HepG2 (cell line): Measurements from ENCODE around the gene FOXI2. TPM values are rescaled to one million over a fixed set of nuclear protein-coding genes. Genes with fewer than 3 reads are reported as not detected.

Source experiments
- ATAC-seq: fragments of 200-7000 bp; cut with Tn5 transposase; 3 replicates; pipeline ENCODE4 v1.9.1; 2020; ENCODE audit warnings: mild to moderate bottlenecking, moderate library complexity
- BruUV-seq: library from RNA; stranded (reverse); fragments of 400-500 nt; replicated peaks from 2 replicates; lab custom pipeline; 2021; lab: Mats Ljungman, UMichigan
- CTCF ChIA-PET: fragments of 300-600 bp; formaldehyde crosslinking; extraction: SDS; loops from one replicate; lab custom pipeline; 2021; ENCODE audit warnings: low total read pairs, inconsistent platforms, low intra/inter-chr PET ratio; lab: Yijun Ruan, JAX
- POLR2A ChIA-PET: fragments of 350-600 bp; sonication (Branson Sonifier 250); formaldehyde crosslinking; loops from one replicate; lab custom pipeline; 2020; ENCODE audit warnings: antibody characterized with exemption, inconsistent platforms; lab: Yijun Ruan, JAX
- DNase-seq: peaks from one replicate; pipeline ENCODE4 v3.0.0-alpha.2; 2015; ENCODE audit warnings: low spot score
- FAIRE-seq: peaks from 3 replicates; lab custom pipeline; 2011; peaks lifted over from hg19 to GRCh38; lab: Jason Lieb, UNC
- H2AFZ ChIP-seq: one replicate; pipeline ENCODE4 v1.6.1; 2011; ENCODE audit warnings: low read length, inconsistent platforms
- H3K27ac ChIP-seq: fragments of 300-600 bp; 3 replicates; pipeline ENCODE4 v1.8.0; 2011; ENCODE audit warnings: mixed run types, mild to moderate bottlenecking, mixed read lengths, low read length, inconsistent platforms; ENCODE audit not compliant: insufficient read depth; ENCODE audit errors: extremely low read length
- H3K27me3 ChIP-seq, 2 experiments: fragments of 200-600 bp in 1 of 2; 2 replicates in 1 of 2; 3 replicates in 1 of 2; pipeline versions ENCODE4 v1.6.0 to v1.8.0; 2011; ENCODE audit warnings: low read length in 2 of 2, mild to moderate bottlenecking in 2 of 2, moderate library complexity in 2 of 2, inconsistent platforms in 1 of 2; ENCODE audit not compliant: insufficient read depth in 2 of 2, control insufficient read depth in 1 of 2
- H3K36me3 ChIP-seq, 2 experiments: fragments of 200-600 bp in 1 of 2; replicated peaks in 1 of 2; 2 replicates in 1 of 2; 3 replicates in 1 of 2; pipeline versions ENCODE4 v1.5.1 to v1.8.0; 2011; ENCODE audit warnings: low read length in 2 of 2, inconsistent platforms in 1 of 2; ENCODE audit not compliant: insufficient read depth in 2 of 2, control insufficient read depth in 1 of 2
- H3K4me1 ChIP-seq: 2 replicates; pipeline ENCODE4 v1.5.1; 2012; ENCODE audit warnings: low read length, inconsistent platforms; ENCODE audit not compliant: insufficient read depth
- H3K4me2 ChIP-seq: 2 replicates; pipeline ENCODE4 v1.6.0; 2011; ENCODE audit warnings: low read depth, low read length, inconsistent platforms
- H3K4me3 ChIP-seq, 3 experiments: fragments of 200-600 bp in 1 of 3; sonication (generic), shearing (Covaris generic) in 1 of 3; replicated peaks in 1 of 3; 2 replicates each; pipeline ENCODE4 v1.5.1; 2011 to 2016; ENCODE audit warnings: low read length in 3 of 3, inconsistent platforms in 2 of 3, low read depth in 2 of 3, mild to moderate bottlenecking in 2 of 3, control low read depth in 1 of 3, mixed read lengths in 1 of 3; ENCODE audit not compliant: insufficient read depth in 1 of 3
- H3K79me2 ChIP-seq: one replicate; pipeline ENCODE4 v1.6.1; 2011; ENCODE audit warnings: low read length, inconsistent platforms; ENCODE audit not compliant: insufficient read depth
- H3K9ac ChIP-seq: 2 replicates; pipeline ENCODE4 v1.6.0; 2011; ENCODE audit warnings: mild to moderate bottlenecking, low read depth, low read length, inconsistent platforms; ENCODE audit not compliant: insufficient read depth
- H3K9me3 ChIP-seq: 2 replicates; pipeline ENCODE4 v1.5.1; 2012; ENCODE audit warnings: mild to moderate bottlenecking, low read length
- H4K20me1 ChIP-seq: 2 replicates; pipeline ENCODE4 v1.6.0; 2011; ENCODE audit warnings: inconsistent platforms, mild to moderate bottlenecking, low read length, moderate library complexity; ENCODE audit not compliant: insufficient read depth
- AHR ChIP-seq: IDR thresholded peaks from 2 replicates; pipeline ENCODE4 v1.6.1; 2018; ENCODE audit warnings: missing genetic modification reagents, missing compliant biosample characterization
- KLF12 ChIP-seq: sonication (generic); formaldehyde crosslinking; IDR thresholded peaks from 2 replicates; pipeline ENCODE4 v1.4.0; 2020; ENCODE audit warnings: missing genetic modification reagents, borderline replicate concordance
- RBM39 ChIP-seq: fragments of 200-400 bp; formaldehyde crosslinking; IDR thresholded peaks from one replicate; pipeline ENCODE4 v1.6.1; 2018; ENCODE audit warnings: antibody characterized with exemption, mild to moderate bottlenecking, low read depth, low read length; ENCODE audit not compliant: poor library complexity, severe bottlenecking
- SOX5 ChIP-seq: IDR thresholded peaks from 2 replicates; pipeline ENCODE4 v1.6.1; 2016; ENCODE audit warnings: borderline replicate concordance
- TBX2 ChIP-seq: sonication (generic); formaldehyde crosslinking; IDR thresholded peaks from 2 replicates; pipeline ENCODE4 v1.5.0; 2020; ENCODE audit warnings: missing genetic modification reagents, mild to moderate bottlenecking, borderline replicate concordance
- ZBTB21 ChIP-seq: sonication (generic); formaldehyde crosslinking; IDR thresholded peaks from 2 replicates; pipeline ENCODE4 v1.4.0; 2020; ENCODE audit warnings: missing genetic modification reagents
- ZNF557 ChIP-seq: sonication (generic); formaldehyde crosslinking; IDR thresholded peaks from 2 replicates; pipeline ENCODE4 v1.4.0; 2020; ENCODE audit warnings: missing genetic modification reagents
- ZNF703 ChIP-seq: sonication (generic); formaldehyde crosslinking; IDR thresholded peaks from 2 replicates; pipeline ENCODE4 v1.5.1; 2020; ENCODE audit warnings: missing genetic modification reagents, mild to moderate bottlenecking, moderate library complexity, borderline replicate concordance
- ZNF775 ChIP-seq: sonication (generic); formaldehyde crosslinking; IDR thresholded peaks from 2 replicates; pipeline ENCODE4 v1.4.0; 2020; ENCODE audit warnings: missing genetic modification reagents, mild to moderate bottlenecking, moderate library complexity, borderline replicate concordance
- WGBS: methylation state at CpG from one replicate; pipeline ENCODE4 v1.1.6; 2017; ENCODE audit warnings: low lambda C conversion rate; 5-methylcytosine and 5-hydroxymethylcytosine counted together
- in situ Hi-C: cut with HindIII; loops from 2 replicates; pipeline ENCODE4 v1.10.0; 2017; ENCODE audit warnings: low pct_unique_long_range_greater_than_20kb; ENCODE audit not compliant: extremely low pct_ligation_motif_present
- intact Hi-C: fragments of 100-400 bp; cut with micrococcal nuclease; formaldehyde crosslinking; loops from one replicate; pipeline ENCODE4 v1.10.0; 2022; ENCODE audit not compliant: unreplicated experiment
- polyA plus RNA-seq, 8 experiments: library from polyadenylated mRNA; depleted of rRNA in 3 of 8; stranded (reverse) in 7 of 8; unstranded in 1 of 8; fragments of >200 nt; fragmentation: Illumina TruSeq in 4 of 8; extraction: Trizol in 4 of 8; gene quantifications; 2 replicates each; pipeline versions ENCODE4 v1.2.1 to v1.2.3, GENCODE V29; 2011 to 2016; ENCODE audit warnings: low read depth in 4 of 8, missing spikeins in 1 of 8, mixed read lengths in 1 of 8; ENCODE audit not compliant: insufficient read depth in 1 of 8
- total RNA-seq, 5 experiments: library from RNA; depleted of rRNA; stranded (reverse); fragments of >200 nt; fragmentation: Illumina TruSeq; extraction: Trizol; gene quantifications; 2 replicates each; pipeline ENCODE4 v1.2.3, GENCODE V29; 2016; ENCODE audit warnings: low read depth in 1 of 5
- TF ChIP-seq, protein P1 (sequence below): sonication (generic); formaldehyde crosslinking; IDR thresholded peaks from 2 replicates; pipeline ENCODE4 v1.4.0; 2020; ENCODE audit warnings: missing genetic modification reagents
- TF ChIP-seq, protein P2 (sequence below): sonication (generic); formaldehyde crosslinking; IDR thresholded peaks from 2 replicates; pipeline ENCODE4 v1.4.0; 2020; ENCODE audit warnings: missing genetic modification reagents
- TF ChIP-seq, protein P3 (sequence below): sonication (generic); formaldehyde crosslinking; IDR thresholded peaks from 2 replicates; pipeline ENCODE4 v1.4.0; 2020; ENCODE audit warnings: missing genetic modification reagents
- TF ChIP-seq, protein P4 (sequence below), 2 experiments: fragments of 450-650 bp in 1 of 2; sonication (generic) in 1 of 2; formaldehyde crosslinking; IDR thresholded peaks; 2 replicates each; pipeline versions ENCODE4 v1.5.0 to v1.8.0; 2020 to 2022; ENCODE audit warnings: mild to moderate bottlenecking in 1 of 2, missing genetic modification reagents in 1 of 2
- TF ChIP-seq, protein P5 (sequence below): sonication (generic); formaldehyde crosslinking; IDR thresholded peaks from 2 replicates; pipeline ENCODE4 v1.9.0; 2021; ENCODE audit warnings: missing genetic modification reagents, borderline replicate concordance
- TF ChIP-seq, protein P6 (sequence below): sonication (generic); formaldehyde crosslinking; IDR thresholded peaks from 2 replicates; pipeline ENCODE4 v1.4.0; 2020; ENCODE audit warnings: missing genetic modification reagents

Gene FOXI2
- total and polyA plus RNA-seq, 2 of the 13 experiments (the other 11 are each of a cell fraction or from before 2014, with no cell fraction given) = not detected

DNA sequence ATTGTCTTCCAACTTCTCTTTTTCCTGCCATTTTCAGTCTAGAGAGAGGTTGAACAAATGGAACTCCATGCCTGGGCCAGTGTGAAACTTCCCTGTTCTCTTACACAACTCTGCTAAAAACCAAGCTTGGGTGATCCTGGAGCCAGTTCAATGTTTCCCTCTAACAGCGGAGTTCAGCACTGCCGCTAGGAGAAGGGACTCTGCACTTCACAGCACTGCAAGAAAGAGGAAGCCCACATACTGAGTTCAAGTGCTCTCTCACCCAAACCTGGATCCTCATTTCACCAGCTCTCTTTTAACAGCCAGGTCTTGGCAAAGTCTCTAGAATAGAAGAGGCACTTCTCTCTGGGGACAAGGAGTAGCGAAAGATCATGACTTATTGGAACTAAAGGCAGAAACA is 18.8 kb downstream of the FOXI2 start:
- Histone ChIP-seq H3K9me3 (no peaks in the 10 kb centered on the region), H3K36me3 (no peaks in the 10 kb centered on the region), H3K9ac (no peak overlapping the region), H3K79me2 (no peaks in the 10 kb centered on the region), H3K27ac (no peak overlapping the region), H4K20me1 (no peaks in the 10 kb centered on the region), H2AFZ (no peak overlapping the region), H3K27me3 (no peaks in the 10 kb centered on the region), H3K4me2 (no peak overlapping the region), H3K4me1 (no peaks in the 10 kb centered on the region), H3K4me3 (no peak overlapping the region)
- TF ChIP-seq TBX2 (CRISPR knock-in tag) = no peak
- TF ChIP-seq ZBTB21 (CRISPR knock-in tag) = no peak
- TF ChIP-seq KLF12 (CRISPR knock-in tag) = no peak
- TF ChIP-seq RBM39 = no peak
- TF ChIP-seq, protein P1, sequence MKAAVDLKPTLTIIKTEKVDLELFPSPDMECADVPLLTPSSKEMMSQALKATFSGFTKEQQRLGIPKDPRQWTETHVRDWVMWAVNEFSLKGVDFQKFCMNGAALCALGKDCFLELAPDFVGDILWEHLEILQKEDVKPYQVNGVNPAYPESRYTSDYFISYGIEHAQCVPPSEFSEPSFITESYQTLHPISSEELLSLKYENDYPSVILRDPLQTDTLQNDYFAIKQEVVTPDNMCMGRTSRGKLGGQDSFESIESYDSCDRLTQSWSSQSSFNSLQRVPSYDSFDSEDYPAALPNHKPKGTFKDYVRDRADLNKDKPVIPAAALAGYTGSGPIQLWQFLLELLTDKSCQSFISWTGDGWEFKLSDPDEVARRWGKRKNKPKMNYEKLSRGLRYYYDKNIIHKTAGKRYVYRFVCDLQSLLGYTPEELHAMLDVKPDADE (CRISPR knock-in tag) = no peak
- TF ChIP-seq, protein P2, sequence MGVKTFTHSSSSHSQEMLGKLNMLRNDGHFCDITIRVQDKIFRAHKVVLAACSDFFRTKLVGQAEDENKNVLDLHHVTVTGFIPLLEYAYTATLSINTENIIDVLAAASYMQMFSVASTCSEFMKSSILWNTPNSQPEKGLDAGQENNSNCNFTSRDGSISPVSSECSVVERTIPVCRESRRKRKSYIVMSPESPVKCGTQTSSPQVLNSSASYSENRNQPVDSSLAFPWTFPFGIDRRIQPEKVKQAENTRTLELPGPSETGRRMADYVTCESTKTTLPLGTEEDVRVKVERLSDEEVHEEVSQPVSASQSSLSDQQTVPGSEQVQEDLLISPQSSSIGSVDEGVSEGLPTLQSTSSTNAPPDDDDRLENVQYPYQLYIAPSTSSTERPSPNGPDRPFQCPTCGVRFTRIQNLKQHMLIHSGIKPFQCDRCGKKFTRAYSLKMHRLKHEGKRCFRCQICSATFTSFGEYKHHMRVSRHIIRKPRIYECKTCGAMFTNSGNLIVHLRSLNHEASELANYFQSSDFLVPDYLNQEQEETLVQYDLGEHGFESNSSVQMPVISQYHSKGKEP (CRISPR knock-in tag) = no peak
- no peak for TF ChIP-seq ZNF557 (CRISPR knock-in tag)
- TF ChIP-seq, protein P3, sequence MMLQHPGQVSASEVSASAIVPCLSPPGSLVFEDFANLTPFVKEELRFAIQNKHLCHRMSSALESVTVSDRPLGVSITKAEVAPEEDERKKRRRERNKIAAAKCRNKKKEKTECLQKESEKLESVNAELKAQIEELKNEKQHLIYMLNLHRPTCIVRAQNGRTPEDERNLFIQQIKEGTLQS (CRISPR knock-in tag) = no peak
- TF ChIP-seq, protein P4, sequence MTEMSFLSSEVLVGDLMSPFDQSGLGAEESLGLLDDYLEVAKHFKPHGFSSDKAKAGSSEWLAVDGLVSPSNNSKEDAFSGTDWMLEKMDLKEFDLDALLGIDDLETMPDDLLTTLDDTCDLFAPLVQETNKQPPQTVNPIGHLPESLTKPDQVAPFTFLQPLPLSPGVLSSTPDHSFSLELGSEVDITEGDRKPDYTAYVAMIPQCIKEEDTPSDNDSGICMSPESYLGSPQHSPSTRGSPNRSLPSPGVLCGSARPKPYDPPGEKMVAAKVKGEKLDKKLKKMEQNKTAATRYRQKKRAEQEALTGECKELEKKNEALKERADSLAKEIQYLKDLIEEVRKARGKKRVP (CRISPR knock-in tag; IDR thresholded peaks at IDR 0.05) = no peak
- no peak for TF ChIP-seq AHR (CRISPR knock-in tag)
- TF ChIP-seq ZNF703 (CRISPR knock-in tag) = no peak
- TF ChIP-seq, protein P5, sequence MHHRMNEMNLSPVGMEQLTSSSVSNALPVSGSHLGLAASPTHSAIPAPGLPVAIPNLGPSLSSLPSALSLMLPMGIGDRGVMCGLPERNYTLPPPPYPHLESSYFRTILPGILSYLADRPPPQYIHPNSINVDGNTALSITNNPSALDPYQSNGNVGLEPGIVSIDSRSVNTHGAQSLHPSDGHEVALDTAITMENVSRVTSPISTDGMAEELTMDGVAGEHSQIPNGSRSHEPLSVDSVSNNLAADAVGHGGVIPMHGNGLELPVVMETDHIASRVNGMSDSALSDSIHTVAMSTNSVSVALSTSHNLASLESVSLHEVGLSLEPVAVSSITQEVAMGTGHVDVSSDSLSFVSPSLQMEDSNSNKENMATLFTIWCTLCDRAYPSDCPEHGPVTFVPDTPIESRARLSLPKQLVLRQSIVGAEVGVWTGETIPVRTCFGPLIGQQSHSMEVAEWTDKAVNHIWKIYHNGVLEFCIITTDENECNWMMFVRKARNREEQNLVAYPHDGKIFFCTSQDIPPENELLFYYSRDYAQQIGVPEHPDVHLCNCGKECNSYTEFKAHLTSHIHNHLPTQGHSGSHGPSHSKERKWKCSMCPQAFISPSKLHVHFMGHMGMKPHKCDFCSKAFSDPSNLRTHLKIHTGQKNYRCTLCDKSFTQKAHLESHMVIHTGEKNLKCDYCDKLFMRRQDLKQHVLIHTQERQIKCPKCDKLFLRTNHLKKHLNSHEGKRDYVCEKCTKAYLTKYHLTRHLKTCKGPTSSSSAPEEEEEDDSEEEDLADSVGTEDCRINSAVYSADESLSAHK (CRISPR knock-in tag) = no peak
- TF ChIP-seq, protein P6, sequence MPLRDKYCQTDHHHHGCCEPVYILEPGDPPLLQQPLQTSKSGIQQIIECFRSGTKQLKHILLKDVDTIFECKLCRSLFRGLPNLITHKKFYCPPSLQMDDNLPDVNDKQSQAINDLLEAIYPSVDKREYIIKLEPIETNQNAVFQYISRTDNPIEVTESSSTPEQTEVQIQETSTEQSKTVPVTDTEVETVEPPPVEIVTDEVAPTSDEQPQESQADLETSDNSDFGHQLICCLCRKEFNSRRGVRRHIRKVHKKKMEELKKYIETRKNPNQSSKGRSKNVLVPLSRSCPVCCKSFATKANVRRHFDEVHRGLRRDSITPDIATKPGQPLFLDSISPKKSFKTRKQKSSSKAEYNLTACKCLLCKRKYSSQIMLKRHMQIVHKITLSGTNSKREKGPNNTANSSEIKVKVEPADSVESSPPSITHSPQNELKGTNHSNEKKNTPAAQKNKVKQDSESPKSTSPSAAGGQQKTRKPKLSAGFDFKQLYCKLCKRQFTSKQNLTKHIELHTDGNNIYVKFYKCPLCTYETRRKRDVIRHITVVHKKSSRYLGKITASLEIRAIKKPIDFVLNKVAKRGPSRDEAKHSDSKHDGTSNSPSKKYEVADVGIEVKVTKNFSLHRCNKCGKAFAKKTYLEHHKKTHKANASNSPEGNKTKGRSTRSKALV (CRISPR knock-in tag) = no peak
- no peak for TF ChIP-seq SOX5 (CRISPR knock-in tag)
- TF ChIP-seq ZNF775 = no peak
- POLR2A ChIA-PET = no interaction called here
- no peak for FAIRE-seq
- WGBS = 41% methylated on average over 3 of the region's 3 CpGs
- in situ Hi-C loops = no loop called here
- no peak for ATAC-seq
- DNase-seq = no peak
- CTCF ChIA-PET = no interaction called here
- intact Hi-C loops = no loop called here
- BruUV-seq = no TSS peak
